CD4-positive, alpha-beta T cell (primary cell): ENCODE measurements around the gene TXNRD2. TPM values are rescaled to one million over a fixed set of nuclear protein-coding genes. Genes with fewer than 3 reads are reported as not detected.

Experiments used
- ATAC-seq: fragments of 200-7000 bp; cut with Tn5 transposase; one replicate; pipeline ENCODE4 v1.10.0; 2022; ENCODE audit warnings: mild to moderate bottlenecking; ENCODE audit not compliant: poor library complexity
- CTCF ChIA-PET: fragments of 350-600 bp; sonication (Branson Sonifier 250); formaldehyde crosslinking; loops from one replicate; lab custom pipeline; 2021; ENCODE audit warnings: antibody characterized with exemption, inconsistent platforms; lab: Charles Lee
- POLR2A ChIA-PET: fragments of 350-600 bp; sonication (Branson Sonifier 250); formaldehyde crosslinking; loops from one replicate; lab custom pipeline; 2021; ENCODE audit warnings: antibody characterized with exemption, inconsistent platforms; lab: Charles Lee
- DNase-seq, 14 experiments: peaks; one replicate each; pipeline ENCODE4 v3.0.0-alpha.2; 2013 to 2020; ENCODE audit warnings: mixed read lengths in 2 of 14
- H3K27ac ChIP-seq, 2 donors: one replicate each; pipeline versions ENCODE4 v1.5.1 to v1.7.0; 2013; ENCODE audit warnings: low read length in 2 of 2, low read depth in 1 of 2, mild to moderate bottlenecking in 1 of 2
- H3K27me3 ChIP-seq, 2 experiments: 1 replicate in 1 of 2; 2 replicates in 1 of 2; pipeline versions ENCODE4 v1.6.1 to v1.7.0; 2013; ENCODE audit warnings: low read length in 2 of 2, control low read depth in 1 of 2, mild to moderate bottlenecking in 1 of 2, moderate library complexity in 1 of 2; ENCODE audit not compliant: insufficient read depth in 2 of 2, control insufficient read depth in 1 of 2
- H3K36me3 ChIP-seq: one replicate; pipeline ENCODE4 v1.6.1; 2013; ENCODE audit warnings: low read length, control low read depth; ENCODE audit not compliant: insufficient read depth
- H3K4me1 ChIP-seq: one replicate; pipeline ENCODE4 v1.6.1; 2013; ENCODE audit warnings: low read length, control low read depth; ENCODE audit not compliant: insufficient read depth
- H3K4me3 ChIP-seq: one replicate; pipeline ENCODE4 v1.5.1; 2013; ENCODE audit warnings: mild to moderate bottlenecking, low read length, moderate library complexity
- H3K9me3 ChIP-seq, 2 experiments: 1 replicate in 1 of 2; 2 replicates in 1 of 2; pipeline versions ENCODE4 v1.6.1 to v1.7.0; 2013; ENCODE audit warnings: low read length in 2 of 2, mild to moderate bottlenecking in 2 of 2, control low read depth in 1 of 2, moderate library complexity in 1 of 2; ENCODE audit not compliant: control insufficient read depth in 1 of 2, insufficient read depth in 1 of 2
- H3K27ac Mint-ChIP-seq: one replicate; pipeline ENCODE4 v1.8.0; 2020; ENCODE audit warnings: mixed read lengths
- H3K27me3 Mint-ChIP-seq: one replicate; pipeline ENCODE4 v1.8.0; 2021; ENCODE audit warnings: mixed read lengths
- H3K36me3 Mint-ChIP-seq: one replicate; pipeline ENCODE4 v1.8.0; 2021; ENCODE audit warnings: low read depth, mixed read lengths
- H3K4me1 Mint-ChIP-seq: one replicate; pipeline ENCODE4 v1.8.0; 2021; ENCODE audit warnings: low read depth, mixed read lengths
- H3K4me3 Mint-ChIP-seq: one replicate; pipeline ENCODE4 v1.8.0; 2020; ENCODE audit warnings: mild to moderate bottlenecking, mixed read lengths
- H3K9me3 Mint-ChIP-seq: one replicate; pipeline ENCODE4 v1.8.0; 2020; ENCODE audit warnings: mixed read lengths
- intact Hi-C, 2 experiments: fragments of 100-400 bp; cut with DNase I in 1 of 2; cut with micrococcal nuclease in 1 of 2; formaldehyde crosslinking; loops; one replicate each; pipeline versions ENCODE4 v1.15.1 to v1.9.0; 2023 to 2025; cut with DNase I, micrococcal nuclease
- total RNA-seq, 174 experiments: library from RNA in 2 of 174; stranded (reverse) in 2 of 174; gene quantifications; one replicate each; pipeline ENCODE4 v1.2.3 and lab custom pipeline; 2021 to 2026
- TF ChIP-seq, protein P1 (sequence below): fragments of 200-600 bp; IDR thresholded peaks from one replicate; pipeline ENCODE4 v1.8.0; 2022; ENCODE audit warnings: antibody characterized with exemption, mild to moderate bottlenecking

The TXNRD2 gene
- total RNA-seq, 2 experiments from 2014 or later, result 18.6 to 19.5 TPM

GRCh38 chr22:19867617-19868016 lies 74.0 kb downstream of the TXNRD2 start:
- H3K9me3 ChIP-seq, result no peaks in the 10 kb centered on the region
- Mint-ChIP-seq H3K36me3 (no peaks in the 10 kb centered on the region), H3K9me3 (no peaks in the 10 kb centered on the region), H3K27ac (no peak overlapping the region), H3K4me1 (peaks cover 6% of the 10 kb centered on the region), H3K27me3 (no peaks in the 10 kb centered on the region), H3K4me3 (no peak overlapping the region)
- ATAC-seq (no peak), DNase-seq (no peak)
- H3K4me3 ChIP-seq, result no peak overlapping the region
- CTCF ChIA-PET, result no interaction called here
- intact Hi-C loops, result no loop called here
- no peaks in the 10 kb centered on the region for H3K4me1 ChIP-seq
- no peaks in the 10 kb centered on the region for H3K36me3 ChIP-seq
- H3K27me3 ChIP-seq, result no peaks in the 10 kb centered on the region
- no peak overlapping the region for H3K27ac ChIP-seq
- TF ChIP-seq, protein P1, sequence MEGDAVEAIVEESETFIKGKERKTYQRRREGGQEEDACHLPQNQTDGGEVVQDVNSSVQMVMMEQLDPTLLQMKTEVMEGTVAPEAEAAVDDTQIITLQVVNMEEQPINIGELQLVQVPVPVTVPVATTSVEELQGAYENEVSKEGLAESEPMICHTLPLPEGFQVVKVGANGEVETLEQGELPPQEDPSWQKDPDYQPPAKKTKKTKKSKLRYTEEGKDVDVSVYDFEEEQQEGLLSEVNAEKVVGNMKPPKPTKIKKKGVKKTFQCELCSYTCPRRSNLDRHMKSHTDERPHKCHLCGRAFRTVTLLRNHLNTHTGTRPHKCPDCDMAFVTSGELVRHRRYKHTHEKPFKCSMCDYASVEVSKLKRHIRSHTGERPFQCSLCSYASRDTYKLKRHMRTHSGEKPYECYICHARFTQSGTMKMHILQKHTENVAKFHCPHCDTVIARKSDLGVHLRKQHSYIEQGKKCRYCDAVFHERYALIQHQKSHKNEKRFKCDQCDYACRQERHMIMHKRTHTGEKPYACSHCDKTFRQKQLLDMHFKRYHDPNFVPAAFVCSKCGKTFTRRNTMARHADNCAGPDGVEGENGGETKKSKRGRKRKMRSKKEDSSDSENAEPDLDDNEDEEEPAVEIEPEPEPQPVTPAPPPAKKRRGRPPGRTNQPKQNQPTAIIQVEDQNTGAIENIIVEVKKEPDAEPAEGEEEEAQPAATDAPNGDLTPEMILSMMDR, result no peak
- POLR2A ChIA-PET, result no interaction called here

DNA sequence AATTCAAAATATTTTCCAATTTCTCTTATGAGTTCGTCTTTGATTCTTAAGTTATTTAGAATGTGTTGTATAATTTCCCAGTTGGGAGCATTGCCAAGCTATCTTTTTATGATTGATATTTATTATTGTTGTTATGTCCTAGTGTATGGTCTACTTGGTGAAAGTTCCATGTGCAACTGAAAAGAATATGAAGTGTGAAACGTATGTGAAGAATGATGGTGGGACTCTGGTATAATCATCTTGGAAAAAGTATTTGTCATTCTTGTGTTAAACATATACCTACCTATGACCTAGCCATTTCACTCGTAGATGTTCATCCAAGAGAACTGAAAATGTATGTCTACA lies 75.0 kb downstream of the TXNRD2 start:
- H3K4me3 ChIP-seq, result no peak overlapping the region
- no peak overlapping the region for H3K27ac ChIP-seq
- TF ChIP-seq, protein P1, result no peak
- no peak overlapping the region for H3K27ac Mint-ChIP-seq
- H3K4me3 Mint-ChIP-seq, result no peak overlapping the region
- H3K36me3 ChIP-seq, result no peaks in the 10 kb centered on the region
- no peaks in the 10 kb centered on the region for H3K36me3 Mint-ChIP-seq
- H3K9me3 Mint-ChIP-seq, result no peaks in the 10 kb centered on the region
- ATAC-seq (no peak), DNase-seq (no peak)
- H3K27me3 Mint-ChIP-seq, result no peaks in the 10 kb centered on the region
- H3K27me3 ChIP-seq, result no peaks in the 10 kb centered on the region
- intact Hi-C loops, result no loop called here
- no peaks in the 10 kb centered on the region for H3K9me3 ChIP-seq
- peaks cover 9% of the 10 kb centered on the region for H3K4me1 Mint-ChIP-seq
- CTCF ChIA-PET, result interaction anchor here (1.4 kb wide), 1 partner anchor 290 kb away, joined by 3 read pairs; no protein-coding TSS in a partner anchor
- H3K4me1 ChIP-seq, result no peaks in the 10 kb centered on the region
- POLR2A ChIA-PET, result interaction anchor here (1.0 to 1.1 kb wide), 3 partner anchors 11 to 110 kb away, joined by 3 to 4 read pairs (median 3); partner anchors contain the start of genes COMT and TXNRD2

- ChIA-PET POLR2A (interaction anchor here (0.7 to 1.1 kb wide), 3 partner anchors 10 to 77 kb away, joined by 3 to 4 read pairs (median 4); partner anchors contain the start of genes COMT and TXNRD2), CTCF (no interaction called here)
- no peaks in the 10 kb centered on the region for H3K36me3 Mint-ChIP-seq
- Histone ChIP-seq H3K4me1 (no peaks in the 10 kb centered on the region), H3K4me3 (no peak overlapping the region), H3K9me3 (no peaks in the 10 kb centered on the region), H3K27me3 (no peaks in the 10 kb centered on the region), H3K27ac (no peak overlapping the region), H3K36me3 (no peaks in the 10 kb centered on the region)
- H3K9me3 Mint-ChIP-seq, result no peaks in the 10 kb centered on the region
- no peak overlapping the region for H3K27ac Mint-ChIP-seq
- H3K4me1 Mint-ChIP-seq, result peaks cover 12% of the 10 kb centered on the region
- intact Hi-C loops, result no loop called here
- ATAC-seq (no peak), DNase-seq (no peak)
- TF ChIP-seq, protein P1, result no peak
- H3K27me3 Mint-ChIP-seq, result no peaks in the 10 kb centered on the region
- H3K4me3 Mint-ChIP-seq, result no peak overlapping the region
Measured at GRCh38 chr22:19865141-19865829, 76.3 kb downstream of the TXNRD2 start.
